K562 (cell line): Measurements from ENCODE around the gene ST3GAL3. TPM values are rescaled to one million over a fixed set of nuclear protein-coding genes. Genes with fewer than 3 reads are reported as not detected.
A peak's percentile ranks its signal among the peaks of the same experiment; 100 is the strongest.

Source experiments
- CBX1 ChIP-seq: sonication (generic); IDR thresholded peaks from 2 replicates; pipeline ENCODE4 v1.6.1; 2016; ENCODE audit warnings: antibody characterized with exemption, low read depth, mild to moderate bottlenecking
- MBD2 ChIP-seq: sonication (generic); IDR thresholded peaks from 2 replicates; pipeline ENCODE4 v1.6.1; 2016; ENCODE audit warnings: low read depth, borderline replicate concordance
- NR1H2 ChIP-seq: sonication (generic); formaldehyde crosslinking; IDR thresholded peaks from 2 replicates; pipeline ENCODE4 v1.4.0; 2020; ENCODE audit warnings: mild to moderate bottlenecking, missing genetic modification reagents
- ZNF282 ChIP-seq: sonication (generic); formaldehyde crosslinking; IDR thresholded peaks from 2 replicates; pipeline ENCODE4 v1.8.1; 2023; ENCODE audit warnings: missing genetic modification reagents
- polyA plus RNA-seq, 8 experiments: library from polyadenylated mRNA; depleted of rRNA in 4 of 8; stranded (reverse) in 5 of 8; unstranded in 3 of 8; fragments of >200 nt; fragmentation: Nextera tagmentation in 2 of 8; fragmentation: Illumina TruSeq in 1 of 8; extraction: Ambion mirVana in 2 of 8; extraction: Trizol in 1 of 8; gene quantifications; 2 replicates each; pipeline versions ENCODE4 v1.2.1 to v1.2.3, GENCODE V29; 2011 to 2014; ENCODE audit warnings: inconsistent platforms in 1 of 8, missing spikeins in 1 of 8
- total RNA-seq, 7 experiments: library from RNA; depleted of rRNA in 6 of 7; stranded (reverse); fragments of >200 nt in 6 of 7; fragmentation: Illumina TruSeq in 2 of 7; extraction: Trizol in 2 of 7; gene quantifications; 2 replicates each; pipeline versions ENCODE4 v1.2.1 to v1.2.3, GENCODE V29; 2011 to 2021; ENCODE audit warnings: low replicate concordance in 1 of 7
- TF ChIP-seq, protein P1 (sequence below): fragments of 450-650 bp; formaldehyde crosslinking; IDR thresholded peaks from 2 replicates; pipeline ENCODE4 v1.4.0; 2022; ENCODE audit warnings: missing genetic modification characterization
- TF ChIP-seq, protein P2 (sequence below): sonication (generic); formaldehyde crosslinking; IDR thresholded peaks from 2 replicates; pipeline ENCODE4 v1.8.0; 2022; ENCODE audit warnings: mild to moderate bottlenecking, missing genetic modification reagents
- TF ChIP-seq, protein P3 (sequence below): fragments of 450-650 bp; IDR thresholded peaks from 2 replicates; pipeline ENCODE4 v1.6.1; 2016; ENCODE audit warnings: borderline replicate concordance
- TF ChIP-seq, protein P4 (sequence below): fragments of 450-650 bp; IDR thresholded peaks from 2 replicates; pipeline ENCODE4 v1.6.1; 2016; ENCODE audit warnings: antibody characterized with exemption
- TF ChIP-seq, protein P5 (sequence below), 2 experiments: fragments of 450-650 bp in 1 of 2; sonication (generic) in 1 of 2; formaldehyde crosslinking in 1 of 2; IDR thresholded peaks; 2 replicates each; pipeline versions ENCODE4 v1.7.1 to v1.9.0; 2016 to 2022; ENCODE audit warnings: inconsistent platforms in 1 of 2, mild to moderate bottlenecking in 1 of 2, missing genetic modification reagents in 1 of 2

Gene ST3GAL3
- total and polyA plus RNA-seq, 9 of the 15 experiments (the other 6 are each of a cell fraction or from before 2014, with no cell fraction given), result 1.2 to 18.9 (median 11.0) TPM

DNA sequence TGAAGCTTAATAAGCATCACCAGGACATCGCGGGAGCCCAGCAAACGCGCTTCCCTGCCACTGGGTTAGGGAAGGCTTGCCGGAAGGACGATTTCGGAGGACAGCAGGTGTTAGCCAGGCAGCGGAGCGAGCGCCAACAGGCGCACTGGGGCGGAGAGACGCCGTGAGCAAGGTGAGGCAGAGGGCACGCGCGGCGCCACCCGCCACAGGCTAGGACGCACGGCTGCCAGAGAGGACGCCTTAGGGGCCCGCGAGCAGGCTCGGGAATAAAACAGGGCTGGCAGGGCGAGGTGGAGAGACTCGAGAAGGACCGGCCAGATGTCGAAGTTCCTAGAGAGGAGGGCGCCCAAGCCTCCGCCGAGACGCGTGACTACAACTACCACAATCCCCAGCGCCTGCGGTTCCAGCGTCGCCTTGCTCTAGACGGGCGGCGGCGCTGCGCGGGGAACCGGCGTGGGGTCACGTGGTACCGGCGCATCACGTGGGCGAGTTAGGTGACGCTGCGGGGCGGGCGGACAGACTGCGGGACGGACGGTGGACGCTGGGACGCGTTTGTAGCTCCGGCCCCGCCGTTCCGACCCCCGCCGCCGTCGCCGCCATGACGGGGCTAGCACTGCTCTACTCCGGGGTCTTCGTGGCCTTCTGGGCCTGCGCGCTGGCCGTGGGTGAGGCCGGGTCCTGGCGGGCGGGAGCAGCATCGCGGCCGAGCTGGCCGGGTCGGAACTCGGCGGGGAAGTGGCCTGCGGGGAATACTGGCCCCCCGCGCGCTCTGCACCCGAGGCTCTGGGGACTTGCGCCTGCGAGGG, 267.3 kb downstream of the ST3GAL3 start, which contains the start of gene ATP6V0B (continued):
- no peak for TF ChIP-seq NR1H2 (CRISPR knock-in tag)
- TF ChIP-seq, protein P1, sequence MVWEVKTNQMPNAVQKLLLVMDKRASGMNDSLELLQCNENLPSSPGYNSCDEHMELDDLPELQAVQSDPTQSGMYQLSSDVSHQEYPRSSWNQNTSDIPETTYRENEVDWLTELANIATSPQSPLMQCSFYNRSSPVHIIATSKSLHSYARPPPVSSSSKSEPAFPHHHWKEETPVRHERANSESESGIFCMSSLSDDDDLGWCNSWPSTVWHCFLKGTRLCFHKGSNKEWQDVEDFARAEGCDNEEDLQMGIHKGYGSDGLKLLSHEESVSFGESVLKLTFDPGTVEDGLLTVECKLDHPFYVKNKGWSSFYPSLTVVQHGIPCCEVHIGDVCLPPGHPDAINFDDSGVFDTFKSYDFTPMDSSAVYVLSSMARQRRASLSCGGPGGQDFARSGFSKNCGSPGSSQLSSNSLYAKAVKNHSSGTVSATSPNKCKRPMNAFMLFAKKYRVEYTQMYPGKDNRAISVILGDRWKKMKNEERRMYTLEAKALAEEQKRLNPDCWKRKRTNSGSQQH (CRISPR knock-in tag), result peak; percentile 66; the same call in 1 of the 2 replicates
- TF ChIP-seq, protein P2, sequence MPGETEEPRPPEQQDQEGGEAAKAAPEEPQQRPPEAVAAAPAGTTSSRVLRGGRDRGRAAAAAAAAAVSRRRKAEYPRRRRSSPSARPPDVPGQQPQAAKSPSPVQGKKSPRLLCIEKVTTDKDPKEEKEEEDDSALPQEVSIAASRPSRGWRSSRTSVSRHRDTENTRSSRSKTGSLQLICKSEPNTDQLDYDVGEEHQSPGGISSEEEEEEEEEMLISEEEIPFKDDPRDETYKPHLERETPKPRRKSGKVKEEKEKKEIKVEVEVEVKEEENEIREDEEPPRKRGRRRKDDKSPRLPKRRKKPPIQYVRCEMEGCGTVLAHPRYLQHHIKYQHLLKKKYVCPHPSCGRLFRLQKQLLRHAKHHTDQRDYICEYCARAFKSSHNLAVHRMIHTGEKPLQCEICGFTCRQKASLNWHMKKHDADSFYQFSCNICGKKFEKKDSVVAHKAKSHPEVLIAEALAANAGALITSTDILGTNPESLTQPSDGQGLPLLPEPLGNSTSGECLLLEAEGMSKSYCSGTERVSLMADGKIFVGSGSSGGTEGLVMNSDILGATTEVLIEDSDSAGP (CRISPR knock-in tag), result peak; percentile 82
- TF ChIP-seq, protein P3, sequence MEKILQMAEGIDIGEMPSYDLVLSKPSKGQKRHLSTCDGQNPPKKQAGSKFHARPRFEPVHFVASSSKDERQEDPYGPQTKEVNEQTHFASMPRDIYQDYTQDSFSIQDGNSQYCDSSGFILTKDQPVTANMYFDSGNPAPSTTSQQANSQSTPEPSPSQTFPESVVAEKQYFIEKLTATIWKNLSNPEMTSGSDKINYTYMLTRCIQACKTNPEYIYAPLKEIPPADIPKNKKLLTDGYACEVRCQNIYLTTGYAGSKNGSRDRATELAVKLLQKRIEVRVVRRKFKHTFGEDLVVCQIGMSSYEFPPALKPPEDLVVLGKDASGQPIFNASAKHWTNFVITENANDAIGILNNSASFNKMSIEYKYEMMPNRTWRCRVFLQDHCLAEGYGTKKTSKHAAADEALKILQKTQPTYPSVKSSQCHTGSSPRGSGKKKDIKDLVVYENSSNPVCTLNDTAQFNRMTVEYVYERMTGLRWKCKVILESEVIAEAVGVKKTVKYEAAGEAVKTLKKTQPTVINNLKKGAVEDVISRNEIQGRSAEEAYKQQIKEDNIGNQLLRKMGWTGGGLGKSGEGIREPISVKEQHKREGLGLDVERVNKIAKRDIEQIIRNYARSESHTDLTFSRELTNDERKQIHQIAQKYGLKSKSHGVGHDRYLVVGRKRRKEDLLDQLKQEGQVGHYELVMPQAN, result peak; percentile 66; the same call in 1 of the 2 replicates
- peak; percentile 71; the same call in 1 of the 2 replicates for TF ChIP-seq MBD2
- TF ChIP-seq CBX1, result peak; percentile 73; the same call in 1 of the 2 replicates
- TF ChIP-seq, protein P4, sequence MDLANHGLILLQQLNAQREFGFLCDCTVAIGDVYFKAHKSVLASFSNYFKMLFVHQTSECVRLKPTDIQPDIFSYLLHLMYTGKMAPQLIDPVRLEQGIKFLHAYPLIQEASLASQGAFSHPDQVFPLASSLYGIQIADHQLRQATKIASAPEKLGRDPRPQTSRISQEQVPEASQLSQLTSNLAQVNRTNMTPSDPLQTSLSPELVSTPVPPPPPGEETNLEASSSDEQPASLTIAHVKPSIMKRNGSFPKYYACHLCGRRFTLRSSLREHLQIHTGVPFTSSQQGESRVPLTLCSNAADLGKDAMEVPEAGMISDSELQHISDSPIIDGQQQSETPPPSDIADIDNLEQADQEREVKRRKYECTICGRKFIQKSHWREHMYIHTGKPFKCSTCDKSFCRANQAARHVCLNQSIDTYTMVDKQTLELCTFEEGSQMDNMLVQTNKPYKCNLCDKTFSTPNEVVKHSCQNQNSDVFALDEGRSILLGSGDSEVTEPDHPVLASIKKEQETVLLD, result peak; percentile 96
- TF ChIP-seq, protein P5, sequence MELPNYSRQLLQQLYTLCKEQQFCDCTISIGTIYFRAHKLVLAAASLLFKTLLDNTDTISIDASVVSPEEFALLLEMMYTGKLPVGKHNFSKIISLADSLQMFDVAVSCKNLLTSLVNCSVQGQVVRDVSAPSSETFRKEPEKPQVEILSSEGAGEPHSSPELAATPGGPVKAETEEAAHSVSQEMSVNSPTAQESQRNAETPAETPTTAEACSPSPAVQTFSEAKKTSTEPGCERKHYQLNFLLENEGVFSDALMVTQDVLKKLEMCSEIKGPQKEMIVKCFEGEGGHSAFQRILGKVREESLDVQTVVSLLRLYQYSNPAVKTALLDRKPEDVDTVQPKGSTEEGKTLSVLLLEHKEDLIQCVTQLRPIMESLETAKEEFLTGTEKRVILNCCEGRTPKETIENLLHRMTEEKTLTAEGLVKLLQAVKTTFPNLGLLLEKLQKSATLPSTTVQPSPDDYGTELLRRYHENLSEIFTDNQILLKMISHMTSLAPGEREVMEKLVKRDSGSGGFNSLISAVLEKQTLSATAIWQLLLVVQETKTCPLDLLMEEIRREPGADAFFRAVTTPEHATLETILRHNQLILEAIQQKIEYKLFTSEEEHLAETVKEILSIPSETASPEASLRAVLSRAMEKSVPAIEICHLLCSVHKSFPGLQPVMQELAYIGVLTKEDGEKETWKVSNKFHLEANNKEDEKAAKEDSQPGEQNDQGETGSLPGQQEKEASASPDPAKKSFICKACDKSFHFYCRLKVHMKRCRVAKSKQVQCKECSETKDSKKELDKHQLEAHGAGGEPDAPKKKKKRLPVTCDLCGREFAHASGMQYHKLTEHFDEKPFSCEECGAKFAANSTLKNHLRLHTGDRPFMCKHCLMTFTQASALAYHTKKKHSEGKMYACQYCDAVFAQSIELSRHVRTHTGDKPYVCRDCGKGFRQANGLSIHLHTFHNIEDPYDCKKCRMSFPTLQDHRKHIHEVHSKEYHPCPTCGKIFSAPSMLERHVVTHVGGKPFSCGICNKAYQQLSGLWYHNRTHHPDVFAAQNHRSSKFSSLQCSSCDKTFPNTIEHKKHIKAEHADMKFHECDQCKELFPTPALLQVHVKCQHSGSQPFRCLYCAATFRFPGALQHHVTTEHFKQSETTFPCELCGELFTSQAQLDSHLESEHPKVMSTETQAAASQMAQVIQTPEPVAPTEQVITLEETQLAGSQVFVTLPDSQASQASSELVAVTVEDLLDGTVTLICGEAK (IDR thresholded peaks at IDR 0.05), result peak; percentile 43
- TF ChIP-seq, protein P5 (CRISPR knock-in tag; IDR thresholded peaks at IDR 0.05), result no peak; the same call in 1 of the 2 replicates
- TF ChIP-seq ZNF282 (CRISPR knock-in tag), result no peak; the same call in 1 of the 2 replicates
